Measurements from ENCODE around the gene REV3L. TPM values are rescaled to one million over a fixed set of nuclear protein-coding genes. Genes with fewer than 3 reads are reported as not detected.

REV3L gene
- total RNA-seq, 1 experiment from 2014 or later, result 11.5 TPM

DNA sequence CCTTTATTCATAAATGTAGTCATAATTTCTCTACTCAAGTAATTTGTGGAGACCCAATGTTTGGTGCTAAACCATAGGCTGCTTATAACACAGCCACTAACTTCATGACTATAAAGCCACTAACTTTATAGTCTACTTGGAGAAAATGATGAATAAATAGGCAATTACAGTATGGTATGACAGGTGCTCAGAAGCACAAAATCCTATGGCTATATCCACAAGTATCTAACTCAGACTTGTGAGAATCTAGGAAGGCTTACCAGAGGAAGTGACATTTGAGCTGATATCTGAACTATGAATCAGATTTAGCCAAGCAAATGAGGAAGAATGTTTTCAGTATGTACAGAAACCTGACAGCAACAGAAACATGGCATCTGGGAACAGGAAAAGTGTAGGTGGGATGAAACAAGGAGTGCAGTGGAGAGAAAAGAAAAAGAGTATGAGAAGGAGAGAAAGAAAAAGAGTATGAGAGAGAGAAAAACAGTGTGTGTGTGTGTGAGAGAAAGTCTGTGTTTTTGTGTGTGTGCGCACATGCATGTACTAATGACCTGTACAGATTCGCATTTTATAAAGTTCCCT lies 59.9 kb downstream of the REV3L start:
- no peak for DNase-seq (ENCODE audit: low spot score)

DNA sequence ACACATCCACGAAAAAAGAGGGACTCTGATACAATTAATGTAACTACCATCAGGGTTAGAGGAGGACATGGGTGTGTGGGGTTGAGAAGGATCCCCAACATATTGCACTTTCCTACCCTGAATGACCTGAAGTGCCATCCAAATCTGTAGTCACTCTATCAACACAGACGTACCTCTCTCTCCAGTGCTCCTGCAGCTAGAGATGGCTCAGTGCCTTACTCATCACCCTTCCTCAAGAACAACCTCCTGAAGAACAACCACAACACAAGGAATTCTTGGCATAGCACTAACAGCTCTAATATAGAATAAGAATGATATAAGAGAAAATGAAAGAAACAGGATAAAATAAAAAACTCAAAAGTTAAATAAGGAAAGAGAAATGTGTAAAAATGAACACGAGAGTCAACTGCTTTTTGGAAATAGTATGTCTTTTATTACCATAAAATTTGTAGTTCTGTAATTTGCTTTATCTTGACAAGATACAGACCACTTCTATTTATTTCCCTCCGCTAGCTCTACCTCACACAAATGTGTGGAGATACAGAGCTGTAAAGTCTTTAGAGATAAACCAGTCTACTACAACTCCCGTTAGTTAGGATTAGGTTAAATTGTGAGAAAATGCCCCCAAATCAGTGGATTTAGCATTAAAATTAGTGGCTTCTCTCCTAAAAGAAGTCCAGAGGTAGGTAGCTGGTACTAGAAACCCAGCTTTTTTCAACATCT lies 63.9 kb downstream of the REV3L start:
- DNase-seq (ENCODE audit: low spot score), result no peak

DNA sequence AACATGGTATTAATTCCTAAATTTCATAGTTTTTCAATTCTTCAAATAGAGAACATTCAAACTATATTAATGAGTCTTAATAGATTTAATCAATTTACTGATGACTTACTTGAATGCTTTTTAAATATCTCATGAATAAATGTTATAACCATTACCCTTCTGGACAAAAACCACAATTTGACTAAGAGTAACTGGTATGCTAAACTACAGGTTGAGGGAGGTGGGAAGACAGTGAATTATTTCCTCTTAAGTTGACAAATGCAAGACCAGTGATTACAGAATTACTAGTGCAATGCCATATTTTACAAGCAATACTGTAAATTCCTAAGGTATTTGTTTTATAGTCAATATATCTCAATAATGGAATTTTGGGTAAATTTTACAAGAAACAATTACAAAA lies 65.1 kb downstream of the REV3L start:
- no peak for DNase-seq (ENCODE audit: low spot score)

DNA sequence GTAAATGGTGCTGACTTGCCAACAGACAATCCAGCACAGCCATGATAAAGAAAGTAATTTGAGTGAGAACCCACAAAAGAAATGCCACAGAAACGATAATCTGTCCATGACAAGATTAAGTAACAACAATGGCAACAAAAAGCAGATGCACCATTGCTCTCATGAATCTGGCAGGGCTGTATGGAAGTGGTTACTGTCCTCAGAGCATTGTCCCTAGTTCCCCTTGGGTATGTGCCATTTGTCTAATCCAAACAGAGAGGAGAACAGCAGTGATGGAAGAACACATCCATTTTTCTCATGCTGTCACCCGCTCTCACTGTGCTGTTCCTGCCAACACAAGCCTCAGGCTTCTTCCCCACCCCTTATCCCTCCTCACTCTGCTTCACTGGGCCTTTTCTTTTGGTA lies 65.8 kb downstream of the REV3L start:
- DNase-seq (ENCODE audit: low spot score), result no peak

DNA sequence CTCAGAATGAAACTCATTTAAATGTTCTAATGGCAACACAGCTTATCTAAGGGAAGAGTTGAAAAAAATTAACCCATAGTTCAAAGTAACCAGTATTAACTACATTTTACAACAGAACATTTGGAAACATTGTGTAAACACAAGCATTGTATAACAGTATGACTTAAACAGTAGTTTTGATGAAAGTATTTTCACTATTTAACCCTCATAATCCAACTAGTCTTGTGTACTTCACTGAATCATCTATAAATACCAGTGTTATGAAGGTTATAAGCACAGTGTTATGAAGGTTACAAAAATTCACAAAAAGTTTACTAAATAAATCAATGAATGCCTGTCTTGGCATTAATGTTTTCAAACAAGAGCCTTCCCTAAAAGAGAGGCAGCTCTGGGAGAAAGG lies 66.5 kb downstream of the REV3L start:
- DNase-seq (ENCODE audit: low spot score), result no peak

DNA sequence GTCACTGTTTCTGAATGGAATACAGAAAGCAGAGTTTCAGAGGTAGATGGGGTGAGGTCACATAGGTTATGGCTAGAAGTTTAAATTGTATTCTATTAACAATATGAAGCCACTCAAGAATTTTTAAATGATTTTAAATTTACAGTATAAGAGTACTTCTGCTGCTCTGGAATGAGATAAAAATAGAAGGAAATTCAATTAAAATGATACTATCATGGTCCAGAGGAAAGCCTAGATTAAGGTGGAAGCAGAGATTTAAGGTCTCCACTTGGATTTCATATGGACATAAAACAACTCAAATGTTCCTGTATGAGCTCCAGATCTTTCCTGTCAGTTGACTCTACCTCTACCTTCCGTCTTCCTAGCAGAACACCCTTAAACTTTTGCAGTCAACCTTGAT lies 68.6 kb downstream of the REV3L start:
- DNase-seq (ENCODE audit: low spot score), result no peak

DNA sequence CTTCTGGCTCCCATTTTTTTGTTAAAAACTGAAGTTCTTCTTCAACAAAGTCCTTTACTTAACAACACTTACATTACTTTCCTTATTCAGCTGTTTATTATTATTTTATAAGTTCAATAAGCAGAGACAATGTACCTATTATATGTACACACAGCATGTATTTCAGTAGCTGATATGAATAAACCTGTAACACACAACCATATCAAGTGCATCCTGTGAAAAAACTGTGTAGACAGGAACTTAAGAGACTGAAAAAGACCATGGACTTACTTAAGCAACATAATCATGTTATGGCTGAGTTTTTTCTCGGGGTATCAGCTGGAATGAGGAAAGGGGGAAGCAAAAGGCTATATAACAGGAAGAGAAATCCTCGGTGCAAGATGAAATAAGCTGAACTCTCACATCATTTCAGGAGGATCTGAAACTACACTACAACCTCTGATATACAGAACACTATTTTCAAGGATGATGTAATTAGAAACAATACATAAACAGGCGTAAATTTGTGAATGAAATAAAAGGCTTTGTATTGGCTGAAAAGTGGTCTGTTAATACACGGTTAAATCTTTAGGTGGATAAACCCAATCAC lies 70.9 kb downstream of the REV3L start:
- DNase-seq (ENCODE audit: low spot score), result no peak

DNA sequence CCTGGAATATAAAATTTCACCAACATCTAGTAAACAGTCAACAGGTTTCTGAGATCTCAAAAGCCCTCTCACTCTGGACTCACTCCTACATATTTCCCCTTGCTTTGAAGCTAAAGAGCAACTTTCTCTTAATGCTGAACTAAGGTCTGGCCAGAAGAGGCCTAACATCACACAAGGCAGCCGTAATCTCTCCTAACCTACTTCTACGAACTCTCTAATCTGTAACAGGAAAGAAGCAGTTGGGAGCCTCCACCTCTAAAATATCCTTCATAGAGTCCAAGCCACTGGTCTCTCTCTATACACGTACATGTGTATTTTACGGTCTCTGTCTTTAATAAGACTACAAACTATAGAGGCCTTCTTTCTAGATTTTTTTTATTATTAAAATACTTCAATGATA lies 72.0 kb downstream of the REV3L start:
- DNase-seq (ENCODE audit: low spot score), result no peak

DNA sequence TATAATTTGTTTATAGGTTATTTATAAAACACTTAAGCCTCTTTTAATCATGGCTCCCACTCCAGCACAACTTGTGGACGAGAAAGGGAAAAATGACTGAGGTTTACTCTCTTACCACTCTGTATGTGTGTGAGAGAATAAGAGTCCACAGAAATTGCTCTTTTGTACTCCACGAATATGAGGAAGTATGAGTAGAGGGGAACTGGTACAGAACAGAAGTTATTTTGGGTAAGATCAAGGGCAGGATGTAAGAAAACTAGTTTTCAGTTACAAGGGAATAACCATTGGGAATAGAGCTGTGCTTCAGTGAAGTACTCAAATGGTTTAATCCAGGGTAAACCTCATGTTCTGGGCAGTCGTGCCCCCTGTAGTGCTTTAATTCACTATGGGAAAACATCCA lies 72.6 kb downstream of the REV3L start:
- DNase-seq (ENCODE audit: low spot score), result no peak

DNA sequence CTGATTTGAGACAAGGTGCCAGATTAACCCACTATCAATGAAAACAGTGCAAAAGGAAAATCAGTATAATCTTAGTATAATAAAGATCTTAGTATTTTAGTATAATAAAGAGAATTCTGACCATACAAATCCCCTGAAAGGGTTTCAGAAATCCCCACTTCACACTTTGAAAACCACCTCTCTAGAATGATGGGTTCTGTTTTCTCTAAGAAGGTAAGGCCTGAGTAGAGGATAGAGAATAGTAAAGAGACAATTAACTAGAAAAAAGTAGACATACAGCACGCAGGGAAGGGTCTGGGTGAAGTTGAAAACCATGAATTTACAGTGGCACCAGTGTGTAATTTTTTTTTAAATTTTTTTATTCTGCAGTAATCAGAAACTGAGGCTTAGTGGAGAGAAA lies 73.6 kb downstream of the REV3L start:
- DNase-seq (ENCODE audit: low spot score), result no peak

DNA sequence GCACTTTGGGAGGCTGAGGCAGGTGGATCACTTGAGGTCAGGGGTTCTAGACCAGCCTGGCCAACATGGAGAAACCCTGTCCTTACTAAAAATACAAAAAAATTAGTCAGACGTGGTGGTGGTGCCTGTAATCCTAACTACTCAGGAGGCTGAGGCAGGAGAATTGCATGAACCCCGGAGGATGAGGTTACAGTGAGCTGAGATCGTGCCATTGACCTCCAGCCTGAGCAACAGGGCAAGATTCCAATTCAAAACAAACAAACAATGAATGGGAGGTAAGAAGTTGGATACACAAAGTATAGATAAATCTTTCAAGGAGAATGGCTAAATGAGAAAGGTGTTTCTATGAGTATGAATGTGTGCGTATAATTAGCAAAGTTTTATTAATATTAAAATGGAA lies 75.3 kb downstream of the REV3L start:
- DNase-seq (ENCODE audit: low spot score), result no peak

DNA sequence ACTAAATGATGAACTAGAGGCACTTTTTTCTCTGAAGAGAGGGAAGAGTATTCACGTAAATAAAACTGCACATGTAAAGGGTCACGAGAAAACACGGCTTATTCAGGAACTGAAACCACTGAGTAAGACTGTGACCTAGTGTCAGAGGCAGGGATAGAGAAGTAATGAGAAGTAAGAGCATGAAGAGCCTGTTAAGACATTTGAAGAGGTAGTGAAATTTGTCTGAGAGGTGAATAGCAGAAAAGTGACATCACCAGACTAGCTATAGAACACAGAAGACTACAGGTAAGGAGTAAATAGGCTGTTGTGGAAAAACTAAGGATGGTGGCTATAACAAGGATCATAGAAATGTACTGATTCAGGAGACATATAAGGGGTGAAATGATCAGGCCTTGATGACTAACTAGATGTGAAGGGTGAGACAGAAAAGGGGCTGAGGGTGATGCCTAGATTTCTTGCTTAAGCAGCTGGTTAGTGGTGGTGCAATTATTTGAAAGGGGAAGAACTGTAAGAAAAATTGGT lies 76.8 kb downstream of the REV3L start:
- no peak for DNase-seq (ENCODE audit: low spot score)

DNA sequence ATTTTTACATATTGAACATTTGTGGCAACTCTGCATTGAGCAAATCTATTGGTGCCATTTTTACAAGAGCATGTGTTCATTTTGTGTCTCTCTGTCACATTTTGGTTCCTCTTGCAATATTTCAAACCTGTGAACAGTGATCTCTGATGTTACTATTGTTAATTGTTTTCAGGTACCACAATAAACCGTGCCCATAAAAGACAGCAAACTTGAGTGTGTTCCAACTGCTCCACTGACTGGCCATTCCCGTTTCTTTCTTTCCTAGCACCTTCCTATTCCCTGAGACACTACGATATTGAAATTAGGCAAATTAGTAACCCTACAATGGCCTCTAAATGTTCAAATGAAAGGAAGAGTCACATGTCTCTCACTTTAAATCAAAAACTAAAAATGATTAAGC lies 79.6 kb downstream of the REV3L start:
- DNase-seq (ENCODE audit: low spot score), result no peak

DNA sequence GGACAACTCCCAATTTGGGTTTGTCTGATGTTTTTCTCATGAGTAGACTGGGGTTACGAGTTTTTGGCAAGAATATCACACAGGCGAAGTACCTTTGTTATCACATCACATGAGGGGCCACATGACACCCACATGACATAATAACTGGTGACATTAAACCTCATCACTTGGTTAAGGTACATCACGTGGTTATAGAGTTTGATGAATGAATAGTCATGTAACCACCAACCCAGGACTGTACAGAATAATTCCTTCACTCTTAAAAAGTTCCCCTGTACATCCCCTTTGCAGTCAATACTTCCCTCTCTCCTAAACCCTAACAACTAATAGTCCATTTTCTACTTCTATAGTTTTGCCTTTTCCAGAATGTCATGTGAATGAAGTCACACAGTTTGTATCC lies 83.4 kb downstream of the REV3L start:
- no peak for DNase-seq (ENCODE audit: low spot score)

DNA sequence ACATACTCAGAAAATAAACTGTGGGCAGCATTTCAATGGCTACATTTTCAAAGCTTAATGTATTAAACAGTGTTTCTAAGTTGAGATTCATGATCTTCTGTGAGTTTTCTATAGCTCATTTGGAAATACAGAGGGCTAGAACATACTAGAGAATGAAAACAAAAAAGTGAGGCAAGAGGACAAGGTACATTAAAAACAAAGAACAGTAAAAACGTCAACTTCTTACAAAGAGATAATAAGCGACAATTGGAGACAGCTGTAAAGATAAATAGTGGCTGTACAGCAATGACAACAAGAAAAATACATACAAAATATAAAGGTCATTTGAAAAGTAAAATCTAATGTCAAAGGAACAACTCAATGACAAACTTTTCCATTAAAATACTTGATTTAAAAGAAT lies 94.3 kb downstream of the REV3L start:
- no peak for DNase-seq (ENCODE audit: low spot score)

DNA sequence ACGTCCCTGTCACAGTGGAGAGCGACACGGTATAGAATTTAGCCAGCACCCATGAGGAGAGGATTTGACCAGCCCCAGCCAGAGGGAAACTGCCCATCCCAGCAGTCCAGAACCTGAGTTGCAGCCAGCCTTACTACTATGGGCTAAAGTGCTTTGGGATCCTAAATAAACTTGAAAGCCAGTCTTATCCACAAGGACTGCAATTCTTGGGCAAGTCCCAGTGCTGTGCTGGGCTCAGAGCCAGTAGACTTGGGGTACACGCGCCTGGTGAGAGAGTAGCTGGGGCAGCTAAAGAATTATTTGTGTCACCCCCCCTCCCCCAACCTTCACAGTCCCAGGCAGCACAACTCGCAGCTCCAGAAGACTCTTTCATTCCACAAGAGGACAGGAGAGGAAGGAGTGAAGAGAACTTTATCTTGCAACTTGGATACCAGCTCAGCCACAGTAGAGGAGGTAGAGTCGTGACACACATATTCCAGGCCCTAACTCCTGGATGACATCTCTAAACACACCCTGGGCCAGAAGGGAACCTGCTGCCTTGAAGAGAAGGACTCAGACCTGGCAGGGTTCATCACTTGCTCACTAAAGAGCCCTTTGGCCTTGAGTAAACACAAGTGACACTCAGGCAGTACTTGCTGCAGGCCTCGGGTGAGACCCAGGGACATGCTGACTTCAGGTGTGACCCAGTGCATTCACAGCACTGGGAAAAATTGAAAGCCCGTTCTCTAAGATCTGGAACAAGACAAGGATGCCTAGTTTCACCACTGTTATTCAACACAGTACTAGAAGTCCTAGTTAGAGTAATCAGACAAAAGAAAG lies 100.3 kb downstream of the REV3L start:
- DNase-seq (ENCODE audit: low spot score), result no peak

DNA sequence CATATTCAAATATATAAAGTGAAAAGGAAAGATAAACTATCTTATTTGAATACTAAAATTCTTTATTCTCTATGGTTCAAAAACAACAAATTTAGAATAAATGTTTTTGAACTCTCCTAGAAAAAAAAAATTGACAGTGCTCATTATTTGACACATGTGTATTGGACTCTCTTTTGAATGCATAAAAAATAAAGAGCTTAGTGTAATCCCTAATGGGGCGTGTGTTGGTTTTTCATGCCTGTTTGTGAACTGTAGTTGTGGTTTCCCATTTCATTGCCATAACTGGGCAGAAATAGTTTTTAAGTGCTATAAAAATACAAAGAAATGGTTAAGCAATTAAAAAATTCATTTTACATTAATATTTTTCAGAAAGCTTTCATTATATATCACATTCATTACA lies 101.3 kb downstream of the REV3L start:
- DNase-seq (ENCODE audit: low spot score), result no peak

DNA sequence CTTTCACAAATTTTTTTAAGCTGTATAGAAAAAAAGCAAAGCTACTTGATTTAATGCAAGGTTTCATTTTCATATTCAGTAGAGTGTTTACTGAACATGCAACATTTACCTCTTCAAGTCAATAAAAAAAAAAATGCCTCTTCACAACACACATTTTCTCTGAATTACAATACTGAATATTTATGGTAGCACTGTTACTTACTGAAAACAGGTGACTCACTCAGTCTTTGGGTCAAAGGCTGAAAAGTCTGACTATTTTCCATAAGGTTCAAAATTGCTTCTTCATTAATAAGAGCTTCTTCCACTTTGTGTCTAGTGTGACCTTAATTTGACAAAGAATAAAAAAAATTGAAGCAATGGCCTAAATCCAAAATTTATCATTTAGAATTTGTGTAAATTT lies 101.9 kb downstream of the REV3L start:
- no peak for DNase-seq (ENCODE audit: low spot score)

DNA sequence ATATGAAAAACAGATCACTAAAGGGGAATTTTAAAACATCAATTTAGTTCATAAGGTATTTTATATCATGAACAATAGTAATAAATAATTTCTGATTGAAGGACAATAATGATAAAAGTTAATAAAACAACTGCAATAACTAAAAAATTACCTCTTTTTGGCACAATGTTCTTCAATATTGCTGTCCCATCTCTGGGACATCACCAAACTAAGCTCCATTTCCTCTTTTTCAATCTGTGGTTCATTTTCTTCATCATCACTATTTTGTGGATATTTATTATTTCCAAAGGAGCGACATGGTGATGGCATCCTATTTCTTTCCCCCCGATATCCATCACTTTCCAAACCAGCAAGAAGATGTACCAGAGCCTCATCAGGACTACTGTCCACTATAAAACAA lies 103.2 kb downstream of the REV3L start:
- no peak for DNase-seq (ENCODE audit: low spot score)

DNA sequence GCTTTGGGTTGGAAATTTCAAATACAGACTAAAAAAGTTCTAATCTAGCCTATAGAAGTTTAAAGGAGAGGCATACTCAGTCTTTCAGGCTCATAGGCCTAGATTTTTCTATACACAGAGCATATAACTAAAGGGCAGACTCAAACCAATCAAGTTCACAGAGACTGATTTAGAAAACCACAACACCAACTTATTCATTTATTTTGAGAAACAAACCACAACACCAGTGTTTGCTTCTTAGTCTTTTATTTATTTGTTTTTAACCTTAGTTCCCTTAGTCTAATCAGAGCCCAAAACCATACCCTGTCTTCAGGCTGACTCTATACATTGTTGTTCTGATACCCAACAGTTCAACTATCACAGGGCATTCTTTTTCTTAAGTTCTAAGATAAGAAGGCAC lies 103.7 kb downstream of the REV3L start:
- DNase-seq (ENCODE audit: low spot score), result no peak

DNA sequence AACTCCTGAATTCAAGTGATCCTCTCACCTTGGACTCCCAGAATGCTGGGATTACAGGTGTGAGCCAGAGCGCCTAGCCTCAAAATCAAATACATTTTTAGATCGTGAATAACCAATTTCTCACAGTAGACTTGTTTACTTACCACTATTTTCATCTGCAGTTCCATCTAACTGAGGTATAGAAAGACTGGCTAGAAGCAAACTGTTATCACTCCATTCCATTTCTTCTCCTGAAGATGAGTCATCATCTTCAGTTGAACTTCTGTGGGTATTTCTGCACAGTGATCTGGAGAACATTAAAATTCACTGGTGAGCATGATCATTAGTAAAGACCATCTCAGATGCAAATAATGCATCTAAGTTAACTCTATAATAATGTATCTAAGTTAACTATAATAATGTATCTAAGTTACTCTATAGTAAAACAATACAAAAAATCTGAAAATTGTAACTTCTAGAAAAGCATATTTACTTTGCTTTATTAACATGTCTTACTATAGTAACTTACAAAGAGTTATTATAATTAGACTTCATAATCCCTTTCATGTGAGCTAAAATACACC lies 105.4 kb downstream of the REV3L start:
- no peak for DNase-seq (ENCODE audit: low spot score)

DNA sequence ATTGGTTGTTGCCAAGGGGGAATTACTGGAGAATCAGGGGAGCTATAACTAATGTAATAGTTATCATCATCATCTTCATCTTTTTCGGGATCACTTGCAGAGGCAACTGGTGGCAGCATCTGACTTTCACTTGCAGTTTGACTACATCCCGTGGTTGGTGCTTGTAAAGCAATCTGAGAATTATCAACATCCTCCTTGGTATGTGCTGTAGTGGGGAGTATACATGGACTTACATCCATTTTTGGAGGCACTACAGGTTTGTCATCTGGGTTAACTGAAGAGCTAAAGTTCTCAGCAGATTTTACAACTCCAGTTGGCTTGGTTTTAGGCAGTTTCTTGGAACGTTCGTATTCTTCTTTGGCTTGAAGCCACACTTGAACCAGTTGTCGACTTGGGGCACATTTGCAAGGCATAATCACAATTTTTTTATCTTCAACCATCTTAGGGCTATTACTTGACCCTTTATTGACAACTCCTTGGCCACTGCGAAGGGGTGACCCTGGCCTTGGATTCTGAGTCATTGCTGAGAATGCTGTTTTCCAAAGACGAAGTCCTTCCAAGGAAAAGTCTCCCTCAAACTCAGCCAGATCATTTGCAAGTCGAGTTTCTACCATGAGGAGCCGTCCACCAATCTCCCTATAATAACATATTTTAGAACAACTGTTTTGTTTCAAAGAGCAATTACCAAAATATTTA lies 115.5 kb downstream of the REV3L start:
- no peak for DNase-seq (ENCODE audit: low spot score)

All from H4 (cell line).